Neutrophil (primary cell): ENCODE measurements around the gene RRP8.

Experiments
- H3K27ac ChIP-seq: fragments of 200-600 bp; sonication (generic); 2 replicates; pipeline ENCODE4 v1.5.1; 2016; ENCODE audit warnings: mild to moderate bottlenecking, moderate library complexity
- H3K27me3 ChIP-seq: fragments of 200-600 bp; sonication (generic); 2 replicates; pipeline ENCODE4 v1.6.0; 2016; ENCODE audit warnings: mild to moderate bottlenecking
- H3K36me3 ChIP-seq: fragments of 200-600 bp; sonication (generic); 2 replicates; pipeline ENCODE4 v1.5.1; 2017
- H3K4me1 ChIP-seq, 2 experiments: fragments of 200-600 bp in 1 of 2; sonication (generic) in 1 of 2; 1 replicate in 1 of 2; 2 replicates in 1 of 2; pipeline versions ENCODE4 v1.5.1 to v1.6.1; 2013 to 2016; ENCODE audit warnings: low read depth in 1 of 2, low read length in 1 of 2, mild to moderate bottlenecking in 1 of 2, moderate library complexity in 1 of 2; ENCODE audit not compliant: control insufficient read depth in 1 of 2, insufficient read depth in 1 of 2
- H3K4me3 ChIP-seq, 2 experiments: fragments of 200-600 bp in 1 of 2; sonication (generic) in 1 of 2; 1 replicate in 1 of 2; 2 replicates in 1 of 2; pipeline ENCODE4 v1.5.1; 2013 to 2016; ENCODE audit warnings: low read depth in 1 of 2, low read length in 1 of 2, mild to moderate bottlenecking in 1 of 2, moderate library complexity in 1 of 2
- H3K9me3 ChIP-seq: fragments of 200-600 bp; sonication (generic); 2 replicates; pipeline ENCODE4 v1.5.1; 2016
- CTCF ChIP-seq: fragments of 200-600 bp; sonication (generic); IDR thresholded peaks from 2 replicates; pipeline ENCODE4 v1.5.1; 2016; ENCODE audit warnings: antibody characterized with exemption

The RRP8 gene

DNA sequence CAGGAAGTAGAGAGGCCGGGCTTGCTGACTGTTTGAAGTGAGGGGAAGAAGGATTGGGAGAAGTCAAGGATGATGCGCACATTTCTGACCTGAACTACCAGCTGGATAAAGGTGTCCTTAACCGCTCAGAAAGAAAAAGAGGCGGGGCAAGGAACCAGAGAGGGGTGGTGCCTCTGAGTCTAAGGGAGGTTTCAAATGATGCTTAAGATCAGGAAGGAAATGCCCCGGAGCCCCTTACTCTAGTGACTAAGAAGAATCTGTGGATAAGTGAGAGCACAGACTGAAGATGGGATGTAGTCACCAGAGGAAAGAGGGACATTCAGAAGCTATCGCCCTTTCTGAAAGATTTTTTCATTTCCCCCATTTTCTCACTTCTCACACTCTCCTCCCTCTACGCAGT, 39.5 kb upstream of the RRP8 start:
- Histone ChIP-seq H3K4me3 (no peak overlapping the region), H3K27me3 (no peaks in the 10 kb centered on the region), H3K27ac (no peak overlapping the region), H3K36me3 (no peaks in the 10 kb centered on the region), H3K9me3 (no peaks in the 10 kb centered on the region), H3K4me1 (peaks cover 11 to 13% of the 10 kb centered on the region in 2 experiments)
- no peak for TF ChIP-seq CTCF

DNA sequence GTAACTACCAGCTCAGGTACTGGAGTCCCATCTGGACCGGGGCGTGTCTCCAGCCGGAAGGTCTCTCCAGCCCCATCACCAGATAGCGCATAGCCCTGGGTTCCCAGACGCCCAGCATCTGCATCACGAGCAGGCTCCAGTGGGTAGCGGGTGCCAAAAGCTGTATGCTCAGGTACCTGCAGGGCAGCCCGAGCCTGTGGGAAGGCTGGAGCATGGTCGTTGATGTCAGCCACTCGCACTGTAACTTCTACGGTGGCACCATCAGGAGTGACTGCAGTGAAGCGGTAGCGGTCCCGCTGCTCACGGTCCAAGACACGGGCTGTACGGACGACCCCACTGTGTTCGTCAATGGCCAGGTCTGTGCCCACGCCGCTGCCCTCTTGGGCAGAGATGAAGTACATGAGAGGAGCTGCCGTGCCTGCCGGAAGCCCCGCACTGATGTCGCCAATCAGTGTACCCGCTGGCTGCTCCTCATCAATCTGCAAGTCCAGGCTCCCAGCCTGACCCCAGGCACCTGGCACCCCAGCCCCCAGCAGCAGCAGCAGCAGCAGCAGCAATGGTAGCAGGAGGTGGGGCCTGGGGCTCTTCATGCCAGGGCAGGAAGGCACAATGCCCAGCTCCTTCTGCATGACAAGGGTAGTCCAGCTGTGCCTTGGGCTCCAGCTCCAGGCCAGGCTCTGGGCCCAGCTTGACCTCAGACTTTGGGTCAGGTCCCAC, 37.7 kb upstream of the RRP8 start:
- H3K36me3 ChIP-seq: no peaks in the 10 kb centered on the region
- TF ChIP-seq CTCF: no peak
- no peak overlapping the region for H3K4me3 ChIP-seq
- no peak overlapping the region for H3K27ac ChIP-seq
- H3K4me1 ChIP-seq: peaks cover 2% of the 10 kb centered on the region in 2 experiments
- H3K27me3 ChIP-seq: no peaks in the 10 kb centered on the region
- no peaks in the 10 kb centered on the region for H3K9me3 ChIP-seq

GRCh38 chr11:6640036-6640984, 36.9 kb upstream of the RRP8 start:
- Histone ChIP-seq H3K36me3 (no peaks in the 10 kb centered on the region), H3K9me3 (no peaks in the 10 kb centered on the region), H3K27ac (no peak overlapping the region), H3K4me3 (no peak overlapping the region), H3K27me3 (no peaks in the 10 kb centered on the region), H3K4me1 (peaks cover 10 to 11% of the 10 kb centered on the region in 2 experiments)
- no peak for TF ChIP-seq CTCF

- Histone ChIP-seq H3K4me1 (peaks cover 17% of the 10 kb centered on the region in 2 experiments), H3K27me3 (no peaks in the 10 kb centered on the region), H3K4me3 (no peak overlapping the region), H3K27ac (no peak overlapping the region), H3K9me3 (no peaks in the 10 kb centered on the region), H3K36me3 (no peaks in the 10 kb centered on the region)
- TF ChIP-seq CTCF: no peak
Measured at GRCh38 chr11:6638429-6638828, 35.0 kb upstream of the RRP8 start.

DNA sequence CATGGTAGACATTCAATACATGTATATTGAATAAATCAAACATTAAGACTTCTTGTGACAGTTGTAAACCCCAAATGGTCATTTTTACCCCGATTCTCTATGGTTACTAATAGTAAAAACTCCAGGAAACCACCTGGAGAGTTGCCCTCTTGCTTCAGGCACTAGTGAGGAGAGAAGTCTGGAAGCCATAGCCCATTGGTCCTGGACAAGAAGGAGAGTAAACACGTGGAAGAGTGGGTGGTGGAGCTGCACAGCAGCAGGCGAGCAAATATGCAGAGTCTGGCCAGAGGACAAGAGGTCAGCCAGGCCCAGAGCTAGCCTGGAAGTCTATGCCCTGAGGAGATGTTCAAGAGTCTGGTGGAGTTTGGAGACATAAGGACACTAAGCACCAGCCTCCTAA, 34.5 kb upstream of the RRP8 start:
- no peak for TF ChIP-seq CTCF
- H3K27ac ChIP-seq: no peak overlapping the region
- no peaks in the 10 kb centered on the region for H3K9me3 ChIP-seq
- H3K4me1 ChIP-seq: peaks cover 17% of the 10 kb centered on the region in 2 experiments
- H3K4me3 ChIP-seq: no peak overlapping the region
- H3K36me3 ChIP-seq: no peaks in the 10 kb centered on the region
- H3K27me3 ChIP-seq: no peaks in the 10 kb centered on the region
